Stimulated activated CD4-positive, alpha-beta T cell treated with anti-CD3 and anti-CD28 coated beads, TNF-alpha, amount 100 ng/mL, for 48 hours (primary cell): ENCODE data around the gene MORC3.

Experiments used
- DNase-seq, 3 donors: peaks; one replicate each; pipeline ENCODE4 v3.0.0-alpha.2; 2020; ENCODE audit warnings: low read depth in 3 of 3

Gene MORC3

GRCh38 chr21:36425286-36425685 lies 105.3 kb downstream of the MORC3 start:
- no peak for DNase-seq
